DMS53 treated with DMSO at 0.1 percent for 48 hours (cell line): ENCODE measurements around the gene REEP5.
"Not testable (repeated sequence)": the region's sequence is repeated elsewhere in the genome, so short reads cannot be mapped to it uniquely, and the experiment has no call there.

Experiments used
- DNase-seq: peaks from one replicate; lab custom pipeline; 2025; ENCODE audit not compliant: unreplicated experiment; lab: John Stamatoyannopoulos, UW

The REEP5 gene

DNA sequence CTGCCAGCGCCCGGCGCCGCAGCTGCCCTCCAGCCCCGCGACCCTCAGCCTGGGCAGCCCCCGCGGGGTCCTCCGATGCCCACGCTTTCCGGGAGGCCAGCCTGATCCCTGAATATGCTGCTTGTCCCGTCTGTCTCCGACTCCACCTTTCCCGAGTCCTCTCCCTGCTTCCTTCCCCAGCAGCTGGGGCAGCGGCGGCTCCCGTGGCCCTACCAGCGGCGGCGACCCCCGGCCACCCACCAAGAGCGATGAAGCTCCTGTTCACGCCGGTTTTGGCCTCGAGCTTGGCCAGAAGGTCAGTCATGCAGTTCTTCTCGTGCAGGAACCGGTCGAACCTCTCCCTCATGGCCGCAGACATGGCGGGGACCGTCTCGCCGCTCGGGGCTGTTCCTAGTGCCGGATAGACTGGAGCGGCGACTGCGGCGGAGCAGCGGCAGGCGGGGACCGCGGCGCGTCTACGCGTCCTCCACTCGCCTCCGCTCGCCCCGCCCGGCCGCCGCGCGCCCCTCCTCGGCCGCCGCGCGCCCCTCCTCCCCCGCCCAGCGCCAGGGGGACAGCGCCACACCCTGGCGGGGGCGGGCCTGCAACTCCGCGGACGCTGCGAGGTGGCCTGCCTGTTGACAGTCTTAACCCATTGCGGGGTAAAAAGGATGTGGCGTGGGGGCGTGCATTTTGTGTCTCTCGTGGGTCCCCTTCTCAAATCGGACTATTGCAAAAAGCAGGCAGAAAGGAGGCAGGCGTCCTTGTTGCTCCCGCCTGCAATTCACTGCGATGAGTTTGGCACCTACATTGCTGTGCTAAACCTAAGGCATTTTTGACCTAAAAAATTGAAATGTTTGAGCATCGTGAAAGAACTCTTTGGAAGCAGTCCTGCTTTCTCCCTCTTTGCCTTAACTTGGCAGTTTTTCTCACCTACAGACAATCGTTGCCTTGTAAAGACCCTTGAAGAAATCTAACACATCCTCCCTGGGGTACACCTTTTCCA lies at the start of gene REEP5:
Gene REEP5 (minus strand): TSS at position 395 of the 985 bp plus-strand sequence. CDS start 37 bp downstream, at position 358.
- peak; percentile 72 for DNase-seq

DNA sequence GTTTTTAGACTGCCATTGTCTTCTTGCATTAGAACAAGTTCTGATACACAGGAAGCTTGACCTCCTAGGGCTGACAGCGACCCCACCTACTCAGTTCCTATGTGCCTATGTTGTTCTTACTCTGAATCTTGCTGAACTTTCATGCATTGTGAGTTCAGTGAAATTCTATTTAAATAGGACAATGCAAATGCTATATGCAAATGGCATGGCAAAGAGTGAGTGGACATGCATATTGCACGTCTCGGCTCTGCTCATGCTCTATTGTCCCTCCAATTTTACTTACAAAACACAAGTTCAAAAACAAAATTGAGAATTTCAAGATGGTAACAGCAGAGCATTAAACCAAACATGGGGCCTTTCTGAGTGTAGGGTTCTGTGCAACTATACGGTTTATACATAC lies 49.2 kb upstream of the REEP5 start:
- DNase-seq, result no peak

DNA sequence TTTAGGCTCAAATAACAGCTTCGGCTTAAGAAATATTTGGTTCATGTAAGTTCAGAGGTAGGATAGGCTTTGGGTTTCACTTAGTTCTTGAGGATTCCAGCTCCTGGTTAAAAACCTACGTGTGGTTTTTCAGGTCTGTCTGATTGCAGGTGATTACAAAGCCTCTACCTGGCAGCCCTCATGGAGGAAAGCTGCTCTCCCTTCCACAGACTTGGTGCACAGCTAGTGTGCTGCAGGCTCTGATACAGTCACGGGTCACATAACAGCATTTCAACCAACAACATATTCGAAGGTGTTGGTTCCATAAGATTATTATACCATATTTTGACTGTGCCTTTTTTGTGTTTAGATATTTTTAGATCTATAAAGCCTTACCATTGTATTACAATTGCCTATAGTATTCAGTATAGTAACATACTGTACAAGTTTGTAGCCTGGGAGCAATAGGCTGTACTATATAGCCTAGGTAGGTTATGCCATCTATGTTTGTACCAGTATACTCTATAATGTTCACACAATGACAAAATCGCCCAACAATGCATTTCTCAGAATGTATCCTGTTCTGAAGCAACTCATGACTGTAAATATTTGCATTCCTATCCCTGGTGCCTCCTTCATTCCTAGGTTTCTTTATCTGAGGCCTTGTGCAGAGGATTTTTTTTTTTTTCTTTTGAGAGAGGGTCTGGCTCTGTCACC lies 46.5 kb upstream of the REEP5 start:
- peak; percentile 20 for DNase-seq

DNA sequence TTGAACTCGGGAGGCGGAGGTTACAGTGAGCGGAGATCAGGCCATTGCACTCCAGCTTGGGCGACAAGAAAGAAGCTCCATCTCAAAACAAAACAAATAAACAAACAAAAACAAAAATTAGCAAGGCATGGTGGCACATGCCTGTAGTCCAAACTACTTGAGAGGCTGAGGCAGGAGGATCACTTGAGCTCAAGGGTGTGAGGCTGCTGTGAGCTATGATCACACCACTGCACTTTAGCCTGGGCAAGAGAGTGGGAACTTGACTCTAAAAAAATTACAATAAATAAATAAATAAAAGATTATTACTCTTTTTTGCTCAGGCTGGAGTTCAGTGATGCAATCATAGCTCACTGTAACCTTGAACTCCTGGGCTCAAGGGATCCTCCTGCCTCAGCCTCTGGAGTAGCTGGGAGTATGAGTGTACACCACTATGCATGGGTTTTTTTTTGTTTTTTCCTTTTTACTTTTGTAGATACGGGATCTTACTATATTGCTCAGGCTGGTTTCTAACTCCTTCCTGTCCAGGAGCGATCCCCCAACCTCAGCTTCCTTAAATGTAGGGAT lies 45.6 kb upstream of the REEP5 start:
- DNase-seq, result no peak

DNA sequence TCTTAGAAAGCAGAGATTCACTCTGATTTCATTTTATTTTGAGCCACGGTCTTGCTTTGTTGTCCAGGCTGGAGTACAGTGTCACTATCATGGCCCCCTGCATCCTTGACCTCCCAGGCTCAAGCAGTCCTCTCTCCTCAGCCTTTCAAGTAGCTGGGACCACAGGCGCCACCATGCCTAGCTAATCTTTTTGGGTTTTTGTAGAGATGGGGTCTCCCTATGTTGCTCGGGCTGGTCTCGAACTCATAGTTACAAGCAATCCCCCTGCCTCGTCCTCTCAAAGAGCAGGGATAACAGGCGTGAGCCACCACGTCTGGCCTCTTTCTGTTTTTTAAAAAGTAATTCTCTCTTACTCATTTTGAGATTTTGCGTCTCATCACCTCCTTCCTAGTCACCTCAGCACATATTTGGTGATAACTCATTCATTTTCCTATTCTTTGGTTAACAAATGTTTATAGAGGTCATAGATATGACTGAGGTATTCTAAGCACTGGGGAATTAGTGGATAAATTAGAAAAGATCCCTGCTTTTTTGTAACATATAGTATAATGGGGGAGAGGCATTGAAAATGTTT lies 43.8 kb upstream of the REEP5 start:
- DNase-seq, result no peak

DNA sequence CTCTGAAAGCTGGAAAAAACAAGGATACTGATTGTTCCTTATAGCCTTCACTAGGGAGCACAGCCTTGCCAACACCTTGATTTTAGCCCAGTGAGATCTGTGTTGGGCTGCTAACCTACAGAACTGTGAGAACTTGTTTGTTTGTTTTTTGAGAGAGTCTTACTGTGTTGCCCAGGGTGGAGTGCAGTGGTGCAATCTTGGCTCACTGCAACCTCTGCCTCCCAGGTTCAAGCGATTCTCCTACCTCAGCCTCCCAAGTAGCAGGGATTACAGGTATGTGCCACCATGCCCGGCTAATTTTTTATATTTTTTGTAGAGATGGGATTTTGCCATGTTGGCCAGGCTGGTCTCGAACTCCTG lies 41.3 kb upstream of the REEP5 start:
- DNase-seq, result not testable (repeated sequence)

DNA sequence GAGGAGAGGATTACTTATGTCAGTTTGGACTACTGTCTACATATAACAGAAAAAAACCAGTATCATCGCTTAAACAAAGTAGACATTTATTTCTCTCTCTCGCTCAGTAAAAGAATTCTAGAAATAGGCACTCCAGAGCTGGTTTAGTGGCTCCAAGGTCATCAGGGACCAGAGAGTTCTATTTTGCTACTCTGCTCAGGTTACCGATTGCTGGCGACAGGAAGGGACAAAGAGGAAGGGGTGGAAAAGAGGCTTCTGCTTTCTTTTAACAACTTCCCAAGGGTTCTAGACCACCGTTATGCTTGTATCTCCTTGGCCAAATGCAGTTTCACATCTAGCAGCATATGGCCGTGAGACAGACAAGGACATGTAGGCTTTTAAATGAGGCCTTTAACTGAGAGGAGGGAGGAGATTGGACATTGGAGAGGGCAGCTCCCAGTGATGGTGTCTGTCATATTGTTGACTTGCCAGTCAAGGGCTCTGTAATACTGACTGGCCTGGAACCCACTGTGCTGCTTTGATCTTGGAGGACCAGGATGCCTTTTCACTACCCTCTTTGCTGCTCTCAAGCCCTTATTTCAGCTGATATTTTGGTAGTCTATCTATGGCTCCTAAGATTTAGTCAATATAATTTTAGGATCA lies 39.0 kb upstream of the REEP5 start:
- DNase-seq, result no peak

DNA sequence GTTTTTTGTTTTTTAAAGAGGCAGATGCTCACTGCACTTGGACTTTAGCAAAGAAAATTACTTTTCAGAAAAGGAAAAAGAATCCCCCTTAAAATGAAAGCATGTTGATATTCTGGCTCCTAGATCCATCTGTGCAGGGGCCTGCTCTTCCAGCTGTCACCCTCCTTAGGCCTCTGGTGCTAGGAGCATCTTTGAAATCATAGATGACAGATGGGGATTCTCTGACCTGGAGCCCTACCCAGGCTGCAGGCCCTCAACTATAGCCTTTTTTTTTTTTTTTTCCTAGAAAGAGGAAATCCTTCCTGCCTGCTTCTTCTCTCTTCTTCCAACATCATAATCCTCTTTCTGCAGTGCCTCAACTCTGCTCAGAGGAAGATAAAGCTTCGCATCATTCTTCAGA lies 38.3 kb upstream of the REEP5 start:
- DNase-seq, result no peak

DNA sequence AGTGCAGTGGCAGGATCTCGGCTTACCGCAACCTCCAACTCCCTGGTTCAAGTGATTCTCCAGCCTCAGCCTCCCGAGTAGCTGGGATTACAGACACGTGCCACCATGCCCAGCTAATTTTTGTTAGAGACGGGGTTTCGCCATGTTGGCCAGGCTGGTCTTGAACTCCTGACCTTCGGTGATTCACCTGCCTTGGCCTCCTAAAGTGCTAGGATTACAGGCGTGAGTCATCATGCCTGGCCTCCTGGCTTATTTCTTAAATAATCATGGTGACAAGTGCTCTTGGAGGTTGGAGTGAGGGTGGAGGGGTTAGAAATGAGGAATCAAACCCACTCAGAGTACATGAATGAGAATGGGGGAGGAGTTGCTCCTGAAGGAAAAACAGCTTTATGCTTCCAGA lies 37.8 kb upstream of the REEP5 start:
- not testable (repeated sequence) for DNase-seq

DNA sequence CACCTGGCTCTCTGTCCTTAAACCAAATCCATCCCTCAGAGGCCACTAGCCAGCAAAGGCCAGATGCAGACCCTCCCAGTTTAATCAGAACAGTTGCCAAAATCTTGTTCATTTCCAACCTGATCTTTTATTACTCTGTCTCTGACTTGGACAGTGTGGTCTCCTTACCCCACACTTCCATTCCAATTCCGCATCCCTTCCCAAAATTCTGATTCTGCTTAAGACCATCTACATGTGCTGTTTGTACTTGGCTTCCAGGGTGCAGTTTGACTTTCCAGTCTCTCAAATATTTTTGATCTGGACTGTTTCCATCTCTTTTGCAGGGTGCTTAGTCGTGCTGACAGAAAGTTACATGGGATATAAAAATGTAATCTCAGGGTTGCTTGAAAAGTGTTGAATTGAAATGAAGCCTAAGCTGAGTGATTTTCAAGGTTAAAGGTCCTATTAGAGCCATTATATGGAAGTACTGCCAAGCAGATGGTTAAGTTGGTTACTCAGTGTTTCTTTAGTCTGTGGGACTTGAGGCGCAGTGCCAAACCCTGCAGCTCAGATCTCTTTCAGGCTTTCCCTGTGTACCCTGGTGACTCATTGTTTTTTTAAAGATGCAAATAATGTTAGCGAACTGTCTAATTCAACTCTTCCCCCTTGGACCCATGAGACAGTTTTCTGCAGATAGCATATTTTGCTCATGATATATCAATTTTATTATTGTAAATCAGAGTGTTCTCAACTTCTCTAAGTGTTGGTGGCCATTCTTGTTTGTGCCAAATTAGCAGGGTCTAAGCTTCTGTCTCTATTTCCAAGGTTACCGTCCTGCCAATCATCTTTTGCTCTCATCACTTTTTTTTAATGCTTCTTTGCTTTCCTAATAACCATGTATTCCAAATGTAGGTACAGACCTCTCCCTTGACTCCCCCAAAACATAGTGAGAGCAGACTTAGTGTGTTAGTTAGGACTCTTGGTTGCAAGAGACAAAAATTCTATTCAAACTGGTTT lies 36.4 kb upstream of the REEP5 start:
- DNase-seq, result peak; percentile 62

DNA sequence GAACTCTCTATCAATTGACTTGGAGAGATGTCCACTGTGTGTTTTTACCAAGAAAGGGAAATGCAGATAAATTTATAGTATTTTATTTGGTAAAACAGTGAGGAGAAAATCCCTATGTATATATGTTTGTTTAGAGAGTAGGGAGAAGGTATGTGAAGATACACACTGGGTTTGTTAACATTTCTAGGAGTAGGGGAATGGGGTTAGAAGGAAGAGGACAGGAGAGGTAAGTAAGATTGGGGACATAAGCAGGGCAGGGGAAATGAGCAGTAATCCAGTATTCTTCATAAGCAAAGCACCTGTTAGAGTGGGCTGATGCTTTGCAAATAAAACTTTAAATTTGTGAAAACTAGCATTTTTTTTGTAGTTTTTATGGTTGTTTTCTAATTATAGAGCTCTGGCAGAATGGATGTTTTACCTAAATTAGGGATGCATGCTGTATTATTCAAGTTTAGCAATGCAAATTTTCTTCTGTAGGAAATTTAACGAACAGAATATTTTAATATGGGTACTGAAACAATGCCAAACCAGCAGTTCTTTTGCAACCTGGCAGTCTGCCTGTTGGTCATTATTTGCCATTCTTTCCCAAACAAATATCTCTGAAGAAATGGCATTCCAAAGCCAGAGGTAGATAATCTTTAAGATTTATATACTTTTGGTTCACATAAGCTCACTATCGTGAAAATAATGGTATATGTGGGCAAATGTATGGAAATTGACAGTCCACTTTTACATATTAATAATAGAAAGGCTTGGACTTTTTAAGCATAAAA lies 35.2 kb upstream of the REEP5 start:
- no peak for DNase-seq

DNA sequence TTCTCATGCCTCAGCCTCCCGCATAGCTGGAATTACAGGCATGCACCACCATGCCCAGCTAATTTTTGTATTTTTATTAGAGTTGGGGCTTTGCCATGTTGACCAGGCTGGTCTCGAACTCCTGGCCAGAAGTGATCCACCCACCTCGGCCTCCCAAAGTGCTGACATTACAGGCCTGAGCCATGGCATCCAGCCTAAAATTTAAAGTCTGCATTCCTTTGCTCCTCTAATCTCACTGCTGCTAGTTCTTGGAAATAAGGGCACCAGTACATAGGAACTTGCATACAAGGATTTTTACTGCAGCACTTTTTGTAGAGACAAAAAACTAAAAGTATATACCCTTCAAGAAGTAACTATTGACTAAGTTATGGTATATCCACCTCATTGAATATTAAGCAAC lies 34.6 kb upstream of the REEP5 start:
- no peak for DNase-seq

DNA sequence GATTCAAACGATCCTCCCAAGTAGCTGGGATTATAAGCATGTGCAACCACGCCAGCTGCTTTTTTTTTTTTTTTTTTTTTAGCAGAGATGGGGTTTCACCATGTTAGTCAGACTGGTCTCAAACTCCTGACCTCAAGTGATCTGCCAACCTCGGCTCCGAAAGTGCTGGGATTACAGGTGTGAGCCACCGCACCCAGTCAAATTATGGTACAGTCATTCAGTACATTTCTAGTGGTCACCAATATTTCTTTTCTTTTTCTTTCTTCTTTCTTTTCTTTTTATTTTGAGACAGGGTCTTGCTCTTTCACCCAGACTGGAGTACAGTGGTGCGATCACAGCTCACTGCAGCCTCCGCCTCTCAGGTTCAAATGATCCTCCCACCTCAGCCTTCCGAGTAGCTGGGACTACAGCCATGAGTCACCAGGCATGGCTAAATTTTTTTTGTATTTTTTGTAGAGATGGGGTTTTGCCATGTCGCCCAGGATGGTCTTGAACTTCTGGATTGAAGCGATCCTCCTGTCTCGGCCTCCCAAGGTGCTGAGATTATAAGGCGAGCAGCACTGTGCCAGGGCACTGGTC lies 29.2 kb upstream of the REEP5 start:
- no peak for DNase-seq

DNA sequence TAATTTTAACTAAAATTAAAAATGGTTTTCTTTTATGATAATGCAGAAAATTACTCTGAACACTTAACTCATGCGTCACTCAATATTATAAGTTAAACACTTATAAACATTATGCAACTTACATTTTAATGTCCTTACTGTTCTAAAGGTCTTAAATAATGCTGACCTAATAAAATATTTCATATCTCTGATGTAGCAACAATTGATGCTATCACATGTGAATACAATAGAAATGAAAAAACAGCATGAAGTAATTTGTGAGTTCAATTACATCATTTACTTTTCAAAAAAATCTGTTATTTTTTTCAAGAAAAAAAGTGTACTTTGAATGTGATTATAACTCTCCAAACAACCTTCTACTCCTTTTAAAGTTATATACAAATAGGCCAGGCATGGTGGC lies 26.4 kb upstream of the REEP5 start:
- no peak for DNase-seq

DNA sequence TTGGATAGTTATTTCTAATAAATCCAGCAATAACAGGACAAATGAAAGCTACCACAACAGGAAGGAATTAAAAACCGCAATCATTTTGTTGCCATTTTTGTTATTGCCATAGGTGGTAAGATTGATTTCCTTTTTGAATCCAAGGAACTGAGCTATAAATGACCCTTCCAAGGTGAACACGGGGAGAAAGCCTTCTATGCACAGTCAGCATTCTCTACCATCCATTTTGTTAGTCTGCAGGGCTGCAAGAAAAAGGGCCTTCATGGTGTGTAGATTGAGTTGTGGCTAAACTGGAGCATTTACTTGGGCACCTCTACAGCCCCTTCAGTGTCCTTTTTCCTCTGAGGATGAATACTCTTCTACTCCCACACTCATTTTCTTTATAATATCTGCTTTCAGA lies 18.6 kb upstream of the REEP5 start:
- DNase-seq, result no peak

DNA sequence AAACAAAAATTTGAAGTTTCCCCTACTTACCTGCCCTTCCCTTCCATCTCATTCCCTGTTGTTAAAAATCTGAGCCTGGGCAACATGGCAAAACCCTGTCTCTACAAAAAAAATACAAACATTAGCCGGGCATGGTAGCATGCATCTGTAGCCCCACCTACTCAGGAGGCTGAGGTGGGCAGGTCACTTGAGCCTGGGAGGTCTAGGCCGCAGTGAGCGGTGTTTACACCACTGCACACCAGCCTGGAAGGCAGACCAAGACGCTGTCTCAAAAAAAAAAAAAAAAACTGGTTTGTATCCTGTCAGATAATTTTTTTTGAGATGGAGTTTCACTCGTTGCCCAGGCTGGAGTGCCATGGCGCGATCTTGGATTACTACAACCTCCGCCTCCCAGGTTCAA lies 16.3 kb upstream of the REEP5 start:
- DNase-seq, result no peak

DNA sequence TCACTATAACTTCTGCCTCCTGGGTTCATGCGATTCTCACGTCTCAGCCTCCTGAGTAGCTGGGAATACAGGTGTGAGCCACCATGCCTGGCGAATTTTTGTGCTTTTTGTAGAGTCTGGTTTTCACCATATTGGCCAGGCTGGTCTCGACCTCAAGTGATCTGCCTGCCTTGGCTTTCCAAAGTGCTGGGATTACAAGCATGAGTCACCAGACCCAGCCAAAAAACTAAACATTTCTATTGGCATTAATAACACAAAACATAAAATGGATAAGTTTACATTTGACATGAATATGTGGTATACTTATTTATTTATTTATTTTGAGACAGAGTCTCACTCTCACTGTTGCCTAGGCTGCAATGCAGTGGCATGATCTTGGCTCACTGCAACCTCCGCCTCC lies 13.6 kb upstream of the REEP5 start:
- DNase-seq, result no peak

DNA sequence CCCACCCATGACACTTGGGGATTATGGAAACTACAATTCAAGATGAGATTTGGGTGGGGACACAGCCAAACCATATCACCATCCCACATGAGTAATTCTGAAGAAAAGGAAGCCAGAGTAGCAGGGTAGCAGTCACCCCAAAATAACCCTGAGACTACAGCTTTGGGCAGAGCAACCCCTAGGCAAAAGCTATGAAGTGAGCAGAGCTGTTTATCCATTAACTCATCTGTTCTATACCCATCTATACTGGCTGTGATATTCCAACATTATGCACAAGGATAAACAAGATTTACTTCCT lies 12.3 kb upstream of the REEP5 start:
- no peak for DNase-seq
